ENCODE results near the gene NFIA.

DNA sequence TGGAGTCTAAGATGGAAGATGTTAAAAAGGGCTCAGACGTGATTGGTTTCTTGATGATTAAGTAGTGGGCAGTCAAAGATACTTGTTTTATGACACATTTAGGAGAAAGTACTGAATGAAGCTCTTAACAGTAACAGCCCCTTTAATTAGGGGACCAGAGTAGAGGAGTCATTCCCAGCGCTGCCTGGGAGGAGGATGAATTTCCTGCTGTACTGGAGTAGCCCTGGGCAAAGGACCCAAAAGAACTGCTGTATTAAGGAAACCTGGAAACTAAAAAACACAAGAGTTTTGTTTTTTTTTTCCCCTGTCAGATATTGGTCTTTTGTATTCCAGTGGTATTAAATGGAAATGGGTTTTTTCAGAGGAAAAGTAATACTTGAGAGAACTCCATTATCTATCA lies 126.5 kb downstream of the NFIA start:
- TF ChIP-seq, protein P1, sequence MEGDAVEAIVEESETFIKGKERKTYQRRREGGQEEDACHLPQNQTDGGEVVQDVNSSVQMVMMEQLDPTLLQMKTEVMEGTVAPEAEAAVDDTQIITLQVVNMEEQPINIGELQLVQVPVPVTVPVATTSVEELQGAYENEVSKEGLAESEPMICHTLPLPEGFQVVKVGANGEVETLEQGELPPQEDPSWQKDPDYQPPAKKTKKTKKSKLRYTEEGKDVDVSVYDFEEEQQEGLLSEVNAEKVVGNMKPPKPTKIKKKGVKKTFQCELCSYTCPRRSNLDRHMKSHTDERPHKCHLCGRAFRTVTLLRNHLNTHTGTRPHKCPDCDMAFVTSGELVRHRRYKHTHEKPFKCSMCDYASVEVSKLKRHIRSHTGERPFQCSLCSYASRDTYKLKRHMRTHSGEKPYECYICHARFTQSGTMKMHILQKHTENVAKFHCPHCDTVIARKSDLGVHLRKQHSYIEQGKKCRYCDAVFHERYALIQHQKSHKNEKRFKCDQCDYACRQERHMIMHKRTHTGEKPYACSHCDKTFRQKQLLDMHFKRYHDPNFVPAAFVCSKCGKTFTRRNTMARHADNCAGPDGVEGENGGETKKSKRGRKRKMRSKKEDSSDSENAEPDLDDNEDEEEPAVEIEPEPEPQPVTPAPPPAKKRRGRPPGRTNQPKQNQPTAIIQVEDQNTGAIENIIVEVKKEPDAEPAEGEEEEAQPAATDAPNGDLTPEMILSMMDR (IDR thresholded peaks at IDR 0.05): no peak
- no peak for TF ChIP-seq POLR2A (IDR thresholded peaks at IDR 0.05)

Data from Peyer's patch (tissue), 4 donors.